Activated naive CD4-positive, alpha-beta T cell treated with anti-CD3 and anti-CD28 coated beads for 36 hours (primary cell): ENCODE measurements around the gene SERPINB8. TPM values are rescaled to one million over a fixed set of nuclear protein-coding genes. Genes with fewer than 3 reads are reported as not detected.

Source experiments
- CTCF ChIA-PET: fragments of 350-600 bp; sonication (Branson Sonifier 250); formaldehyde crosslinking; loops from one replicate; lab custom pipeline; 2021; ENCODE audit warnings: antibody characterized with exemption; lab: Charles Lee
- DNase-seq: peaks from one replicate; pipeline ENCODE4 v3.0.0-alpha.2; 2020
- H3K27ac Mint-ChIP-seq: one replicate; pipeline ENCODE4 v1.8.0; 2021; ENCODE audit warnings: mild to moderate bottlenecking, mixed read lengths
- H3K27me3 Mint-ChIP-seq: one replicate; pipeline ENCODE4 v1.8.0; 2021; ENCODE audit warnings: low read depth, mixed read lengths
- H3K36me3 Mint-ChIP-seq: one replicate; pipeline ENCODE4 v1.8.0; 2021; ENCODE audit warnings: low read depth, mixed read lengths
- H3K4me1 Mint-ChIP-seq: one replicate; pipeline ENCODE4 v1.8.0; 2021; ENCODE audit warnings: low read depth, mixed read lengths
- H3K4me3 Mint-ChIP-seq: one replicate; pipeline ENCODE4 v1.8.0; 2021; ENCODE audit warnings: mild to moderate bottlenecking, moderate library complexity, mixed read lengths
- H3K9me3 Mint-ChIP-seq: one replicate; pipeline ENCODE4 v1.8.0; 2021; ENCODE audit warnings: mixed read lengths
- intact Hi-C: fragments of 100-400 bp; cut with micrococcal nuclease; formaldehyde crosslinking; loops from one replicate; pipeline ENCODE4 v1.15.1; 2023
- total RNA-seq, 2 experiments: library from RNA; stranded (reverse); gene quantifications; one replicate each; pipeline ENCODE4 v1.2.3, GENCODE V29; 2021

The SERPINB8 gene
- total RNA-seq, 2 experiments from 2014 or later, result 10.5 to 11.7 TPM

DNA sequence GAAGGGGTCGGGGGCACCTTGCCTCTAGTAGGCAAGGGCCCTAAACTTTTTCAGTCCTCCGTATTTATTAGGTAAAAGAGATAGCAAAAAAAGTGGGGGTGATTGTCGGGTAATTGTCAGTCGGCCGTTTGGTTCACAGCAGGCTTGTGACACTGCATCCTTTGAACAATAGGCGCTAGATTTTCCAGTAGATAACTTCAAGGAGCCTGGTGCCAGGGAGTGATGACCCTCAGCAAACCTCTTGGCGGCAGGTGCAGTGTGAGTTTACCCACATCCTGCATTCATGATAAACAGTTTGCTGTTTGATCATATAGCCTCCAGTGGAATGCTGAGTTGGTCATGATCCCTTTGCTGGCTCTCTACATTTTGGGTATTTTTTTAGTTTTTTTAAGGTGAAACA is 22.9 kb downstream of the SERPINB8 start:
- H3K36me3 Mint-ChIP-seq, result peaks cover 13% of the 10 kb centered on the region
- intact Hi-C loops, result no loop called here
- DNase-seq, result no peak
- H3K9me3 Mint-ChIP-seq, result peaks cover 14% of the 10 kb centered on the region
- H3K4me1 Mint-ChIP-seq, result peaks cover 5% of the 10 kb centered on the region
- no peak overlapping the region for H3K27ac Mint-ChIP-seq
- CTCF ChIA-PET, result interaction anchor here (0.7 to 1.1 kb wide), 4 partner anchors 29 to 474 kb away, joined by 3 to 7 read pairs (median 4); no protein-coding TSS in a partner anchor
- H3K4me3 Mint-ChIP-seq, result no peak overlapping the region
- H3K27me3 Mint-ChIP-seq, result no peaks in the 10 kb centered on the region

GRCh38 chr18:63994783-63995399 is 25.0 kb downstream of the SERPINB8 start:
- H3K4me3 Mint-ChIP-seq, result no peak overlapping the region
- CTCF ChIA-PET, result interaction anchor here (0.7 to 2.5 kb wide), 17 partner anchors 10 to 477 kb away, joined by 3 to 11 read pairs (median 4); partner anchors contain the start of gene SERPINB10
- no peaks in the 10 kb centered on the region for H3K27me3 Mint-ChIP-seq
- intact Hi-C loops, result loop anchor here (1.0 kb wide), 3 partner anchors 32 to 477 kb away; no protein-coding TSS in a partner anchor
- H3K4me1 Mint-ChIP-seq, result peaks cover 5% of the 10 kb centered on the region
- peaks cover 14% of the 10 kb centered on the region for H3K9me3 Mint-ChIP-seq
- peak; percentile 61 for DNase-seq
- H3K27ac Mint-ChIP-seq, result no peak overlapping the region
- H3K36me3 Mint-ChIP-seq, result peaks cover 10% of the 10 kb centered on the region

GRCh38 chr18:63997041-63997440 is 27.2 kb downstream of the SERPINB8 start:
- CTCF ChIA-PET, result interaction anchor here (0.6 to 1.2 kb wide), 2 partner anchors 9 to 419 kb away, joined by 3 read pairs; no protein-coding TSS in a partner anchor
- no peak overlapping the region for H3K27ac Mint-ChIP-seq
- peaks cover 14% of the 10 kb centered on the region for H3K9me3 Mint-ChIP-seq
- H3K4me1 Mint-ChIP-seq, result peaks cover 5% of the 10 kb centered on the region
- peaks cover 6% of the 10 kb centered on the region for H3K27me3 Mint-ChIP-seq
- H3K36me3 Mint-ChIP-seq, result peaks cover 7% of the 10 kb centered on the region
- intact Hi-C loops, result no loop called here
- DNase-seq, result no peak
- no peak overlapping the region for H3K4me3 Mint-ChIP-seq

DNA sequence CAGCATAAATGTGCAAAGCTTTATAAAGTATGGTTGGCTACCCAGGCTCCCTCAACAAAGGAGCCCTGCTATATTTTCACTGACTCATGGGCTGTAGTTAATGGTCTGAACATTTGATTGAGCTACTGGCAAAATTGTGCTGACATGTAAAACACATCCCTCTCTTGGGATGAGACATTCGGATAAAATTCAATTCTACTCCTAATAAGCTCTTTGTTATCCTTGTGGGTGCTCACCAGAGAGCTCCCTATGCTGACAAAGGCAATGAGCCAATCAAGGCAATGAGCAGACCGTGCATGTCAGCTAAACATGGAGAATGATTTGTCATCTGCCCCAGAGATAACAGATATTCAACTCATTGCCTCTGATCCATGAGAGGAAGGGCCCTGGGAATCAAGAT is 27.7 kb downstream of the SERPINB8 start:
- Mint-ChIP-seq H3K4me1 (peaks cover 2% of the 10 kb centered on the region), H3K36me3 (peaks cover 5% of the 10 kb centered on the region), H3K9me3 (peaks cover 12% of the 10 kb centered on the region), H3K27ac (no peak overlapping the region), H3K4me3 (no peak overlapping the region), H3K27me3 (peaks cover 6% of the 10 kb centered on the region)
- CTCF ChIA-PET, result interaction anchor here (1.2 kb wide), 1 partner anchor 9 kb away, joined by 3 read pairs; no protein-coding TSS in a partner anchor
- no peak for DNase-seq
- intact Hi-C loops, result no loop called here

DNA sequence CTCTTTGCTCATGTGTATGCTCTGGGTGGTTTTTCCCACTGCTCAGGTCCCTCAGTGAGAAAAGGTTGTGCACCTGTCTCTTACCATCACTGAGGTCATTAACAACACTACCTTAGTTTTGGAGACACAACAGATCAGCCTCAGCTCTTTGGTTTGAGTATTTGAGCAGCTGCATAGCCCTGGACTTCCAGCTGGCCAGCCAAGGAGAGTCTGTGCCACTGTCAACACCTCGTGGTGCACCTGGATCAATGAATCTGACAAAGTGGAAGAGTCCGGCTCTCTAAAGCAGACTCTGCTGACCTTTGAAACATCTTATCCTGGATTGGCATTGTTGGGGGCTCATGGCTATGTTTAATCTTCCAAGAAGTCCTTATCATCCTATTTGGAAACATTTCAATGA is 30.0 kb downstream of the SERPINB8 start:
- H3K27me3 Mint-ChIP-seq, result peaks cover 15% of the 10 kb centered on the region
- CTCF ChIA-PET, result interaction anchor here (1.1 kb wide), 1 partner anchor 11 kb away, joined by 3 read pairs; no protein-coding TSS in a partner anchor
- no peak overlapping the region for H3K4me3 Mint-ChIP-seq
- intact Hi-C loops, result no loop called here
- no peaks in the 10 kb centered on the region for H3K4me1 Mint-ChIP-seq
- no peak for DNase-seq
- H3K36me3 Mint-ChIP-seq, result peaks cover 8% of the 10 kb centered on the region
- peaks cover 20% of the 10 kb centered on the region for H3K9me3 Mint-ChIP-seq
- H3K27ac Mint-ChIP-seq, result no peak overlapping the region

GRCh38 chr18:64002581-64002980 is 32.7 kb downstream of the SERPINB8 start:
- no peak for DNase-seq
- Mint-ChIP-seq H3K27ac (no peak overlapping the region), H3K4me1 (no peaks in the 10 kb centered on the region), H3K27me3 (peaks cover 15% of the 10 kb centered on the region), H3K4me3 (no peak overlapping the region), H3K36me3 (peaks cover 5% of the 10 kb centered on the region), H3K9me3 (peaks cover 7% of the 10 kb centered on the region)
- CTCF ChIA-PET, result no interaction called here
- intact Hi-C loops, result no loop called here

DNA sequence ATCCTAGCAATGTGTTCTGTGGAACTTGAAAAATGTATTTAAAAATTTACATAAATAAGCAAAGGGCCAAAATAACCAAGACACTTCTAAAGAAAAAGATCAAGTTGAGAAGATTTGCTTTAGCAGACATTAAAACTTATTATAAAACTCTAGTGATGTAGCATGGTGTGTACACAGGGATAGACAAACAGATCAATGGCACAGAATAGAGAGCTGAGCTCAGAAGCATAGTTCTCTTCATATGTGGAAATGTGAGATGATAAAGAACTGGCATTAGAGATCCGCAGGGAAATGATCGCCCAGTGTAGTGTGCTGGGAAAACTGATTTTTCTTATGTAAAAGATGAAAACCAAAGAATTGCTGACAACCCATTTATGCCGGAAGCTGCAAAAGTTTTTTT is 39.4 kb downstream of the SERPINB8 start:
- Mint-ChIP-seq H3K27me3 (no peaks in the 10 kb centered on the region), H3K4me1 (no peaks in the 10 kb centered on the region), H3K27ac (no peak overlapping the region), H3K9me3 (no peaks in the 10 kb centered on the region), H3K36me3 (no peaks in the 10 kb centered on the region), H3K4me3 (no peak overlapping the region)
- intact Hi-C loops, result no loop called here
- DNase-seq, result no peak
- CTCF ChIA-PET, result interaction anchor here (0.6 to 1.7 kb wide), 5 partner anchors 14 to 1029 kb away, joined by 3 to 4 read pairs (median 4); no protein-coding TSS in a partner anchor

- no peaks in the 10 kb centered on the region for H3K27me3 Mint-ChIP-seq
- no peaks in the 10 kb centered on the region for H3K36me3 Mint-ChIP-seq
- CTCF ChIA-PET, result interaction anchor here (1.0 kb wide), 1 partner anchor 17 kb away, joined by 4 read pairs; no protein-coding TSS in a partner anchor
- peaks cover 5% of the 10 kb centered on the region for H3K4me1 Mint-ChIP-seq
- H3K4me3 Mint-ChIP-seq, result no peak overlapping the region
- intact Hi-C loops, result no loop called here
- no peak for DNase-seq
- no peak overlapping the region for H3K27ac Mint-ChIP-seq
- no peaks in the 10 kb centered on the region for H3K9me3 Mint-ChIP-seq
Observed at GRCh38 chr18:64011513-64011912, 41.6 kb downstream of the SERPINB8 start.

GRCh38 chr18:64017870-64018269 is 48.0 kb downstream of the SERPINB8 start:
- Mint-ChIP-seq H3K4me3 (no peak overlapping the region), H3K4me1 (peaks cover 5% of the 10 kb centered on the region), H3K27me3 (no peaks in the 10 kb centered on the region), H3K36me3 (no peaks in the 10 kb centered on the region), H3K9me3 (no peaks in the 10 kb centered on the region), H3K27ac (no peak overlapping the region)
- DNase-seq, result no peak
- intact Hi-C loops, result loop anchor here (5.0 kb wide), 1 partner anchor 1074 kb away; no protein-coding TSS in a partner anchor
- CTCF ChIA-PET, result interaction anchor here (1.4 to 2.4 kb wide), 2 partner anchors 17 to 23 kb away, joined by 4 read pairs; no protein-coding TSS in a partner anchor

GRCh38 chr18:64019922-64020756 is 50.3 kb downstream of the SERPINB8 start:
- CTCF ChIA-PET, result no interaction called here
- H3K4me1 Mint-ChIP-seq, result peaks cover 4% of the 10 kb centered on the region
- no peak for DNase-seq
- H3K27me3 Mint-ChIP-seq, result no peaks in the 10 kb centered on the region
- intact Hi-C loops, result loop anchor here (5.0 kb wide), 1 partner anchor 1072 kb away; no protein-coding TSS in a partner anchor
- no peaks in the 10 kb centered on the region for H3K36me3 Mint-ChIP-seq
- no peak overlapping the region for H3K4me3 Mint-ChIP-seq
- no peaks in the 10 kb centered on the region for H3K9me3 Mint-ChIP-seq
- no peak overlapping the region for H3K27ac Mint-ChIP-seq

DNA sequence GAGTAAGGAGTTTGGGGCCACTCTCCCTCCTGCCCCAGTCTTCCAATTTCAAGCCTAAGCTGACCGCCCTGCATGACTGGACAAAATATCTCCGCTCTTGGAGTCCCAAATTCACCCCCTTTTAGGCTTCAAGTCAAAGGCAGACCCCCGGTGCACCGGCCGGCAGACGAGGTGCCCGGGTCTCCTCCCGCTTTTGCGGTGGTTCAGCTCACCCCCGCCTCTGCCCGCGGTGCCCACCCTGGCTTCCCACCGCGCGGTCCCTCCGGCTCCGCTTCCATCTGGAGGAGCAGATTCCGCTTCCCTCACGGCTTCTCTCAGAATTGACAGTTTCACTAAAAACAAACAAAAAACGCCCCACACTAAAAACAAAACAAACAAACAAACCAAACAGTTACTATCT is 56.5 kb downstream of the SERPINB8 start:
- intact Hi-C loops, result no loop called here
- Mint-ChIP-seq H3K4me3 (no peak overlapping the region), H3K9me3 (no peaks in the 10 kb centered on the region), H3K27me3 (peaks cover 14% of the 10 kb centered on the region), H3K4me1 (peaks cover 2% of the 10 kb centered on the region), H3K36me3 (no peaks in the 10 kb centered on the region), H3K27ac (no peak overlapping the region)
- DNase-seq, result no peak
- CTCF ChIA-PET, result no interaction called here
